GM21825 (cell line): ENCODE results near the gene MDM2.

ENCODE experiments used
- ATAC-seq: cut with Tn5 transposase; IDR thresholded peaks from one replicate; pipeline ENCODE4 v1.9.1; 2021; ENCODE audit warnings: mild to moderate bottlenecking, moderate library complexity; ENCODE audit not compliant: unreplicated experiment

Gene MDM2

GRCh38 chr12:68896881-68897540 lies 89.0 kb downstream of the MDM2 start:
- ATAC-seq = peak; percentile 44

- no peak for ATAC-seq
Measured at GRCh38 chr12:68899251-68899771, 91.3 kb downstream of the MDM2 start.

GRCh38 chr12:68900241-68900640 lies 92.3 kb downstream of the MDM2 start:
- ATAC-seq = no peak
